Globus pallidus (tissue), 1 donor: ENCODE data around the gene SLAMF9.

Experiments
- DNase-seq: peaks from one replicate; pipeline ENCODE4 v3.0.0-alpha.2; 2015; ENCODE audit warnings: low spot score

SLAMF9 gene

DNA sequence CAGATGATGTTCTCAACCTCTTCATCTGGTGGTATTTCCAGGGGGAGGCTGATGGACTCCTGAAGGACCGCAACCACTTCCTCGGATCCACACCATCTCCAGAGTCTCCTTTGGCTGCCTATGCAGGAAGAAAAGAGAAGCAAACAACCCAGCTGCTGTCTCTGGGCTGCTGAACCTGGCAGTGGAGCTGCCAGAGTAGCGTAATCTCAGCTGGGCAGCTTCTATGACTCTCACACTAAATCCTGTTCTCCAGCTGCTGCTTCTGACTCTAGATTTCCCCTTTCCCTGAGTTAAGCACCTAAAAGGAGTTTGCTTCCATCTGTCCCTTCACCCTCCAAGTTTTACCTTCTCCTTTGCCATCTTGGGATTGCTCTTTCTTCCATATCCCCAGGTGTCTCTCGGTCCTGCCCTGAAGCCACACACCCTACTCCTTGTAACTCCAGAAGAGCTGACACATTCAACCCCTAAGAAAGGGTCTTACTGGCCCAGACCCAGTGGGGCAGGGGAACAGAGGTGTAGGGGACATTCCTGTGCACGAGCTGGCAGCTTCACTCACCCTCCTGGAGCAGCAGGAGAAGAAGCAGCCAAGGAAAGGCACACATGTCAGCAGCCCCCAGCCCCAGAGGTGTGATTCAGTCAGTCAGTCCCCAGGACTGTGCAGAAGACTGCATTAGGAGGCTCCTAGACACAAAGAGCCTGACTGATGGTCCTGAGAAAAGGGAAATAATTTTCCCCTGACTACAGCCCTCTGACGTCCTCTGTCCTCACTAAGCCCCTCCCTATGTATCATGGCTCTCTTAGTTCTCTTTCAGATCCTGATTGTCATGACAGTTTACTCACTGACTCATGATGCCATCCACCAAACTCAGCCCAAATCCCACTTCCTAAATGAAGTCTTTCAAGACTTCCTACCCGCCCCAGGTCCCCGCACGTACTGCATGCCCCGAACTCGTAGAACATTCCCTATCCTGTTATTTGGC is at the start of gene SLAMF9:
Gene SLAMF9, minus strand, starts transcription at position 702 of the 980 bp plus-strand sequence. Its CDS starts 100 bp downstream, at position 602.
- DNase-seq: no peak

DNA sequence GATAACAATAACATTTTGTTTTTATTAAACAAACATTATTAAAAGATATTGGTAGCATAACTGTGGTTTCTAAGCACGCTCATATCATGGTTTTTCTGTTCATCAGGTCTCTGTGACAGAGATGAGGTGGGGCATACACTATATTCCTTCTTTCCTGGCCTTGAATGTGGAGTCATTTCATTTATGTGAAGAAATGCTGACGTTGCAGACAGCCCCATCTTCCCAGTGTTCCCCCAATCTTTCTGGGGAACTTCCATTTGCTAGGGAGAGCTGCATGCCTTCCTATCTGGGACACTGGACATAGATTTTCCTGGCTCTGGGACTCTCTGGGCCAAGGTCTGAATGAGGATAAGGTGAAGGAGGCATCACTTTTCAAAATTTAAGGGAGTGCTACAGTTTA is 47.4 kb upstream of the SLAMF9 start:
- no peak for DNase-seq

DNA sequence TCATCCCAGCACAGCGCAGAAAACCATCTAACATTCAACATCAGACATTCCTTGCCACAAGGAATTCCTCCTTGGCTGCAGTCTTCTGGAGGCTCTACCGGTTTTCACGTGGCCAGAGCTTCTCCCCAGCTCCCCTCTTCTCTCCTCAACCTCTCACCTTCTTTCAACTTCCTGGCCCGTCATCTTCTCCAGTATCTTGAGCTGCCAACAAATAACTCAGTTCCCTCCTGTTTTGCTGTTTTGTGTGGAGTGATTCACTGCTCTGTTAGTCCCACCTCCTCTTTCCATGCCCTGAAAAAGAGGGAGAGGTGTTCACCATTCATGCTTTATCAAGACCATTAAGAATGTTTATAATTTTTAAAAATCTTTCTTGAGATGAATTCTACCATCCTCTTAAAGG is 45.2 kb upstream of the SLAMF9 start:
- no peak for DNase-seq

DNA sequence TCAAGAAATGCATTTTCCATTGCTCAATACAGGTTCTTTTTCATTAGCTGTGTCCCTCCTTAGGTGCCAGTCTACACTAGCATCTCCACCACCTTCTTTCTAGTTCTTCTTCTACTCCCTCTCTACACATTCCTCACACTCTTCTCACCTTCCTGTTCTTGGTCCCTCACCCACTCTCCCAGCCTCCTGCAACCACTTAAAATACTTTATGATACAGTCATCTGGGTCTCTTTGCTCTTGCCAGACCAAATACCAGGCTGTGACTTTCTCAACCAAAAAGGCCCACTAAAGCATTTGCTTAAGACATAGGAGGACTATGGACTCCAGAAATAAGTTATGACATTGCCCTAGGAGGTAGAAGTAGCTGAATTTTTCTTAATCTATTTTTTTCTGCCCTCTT is 42.6 kb upstream of the SLAMF9 start:
- no peak for DNase-seq

DNA sequence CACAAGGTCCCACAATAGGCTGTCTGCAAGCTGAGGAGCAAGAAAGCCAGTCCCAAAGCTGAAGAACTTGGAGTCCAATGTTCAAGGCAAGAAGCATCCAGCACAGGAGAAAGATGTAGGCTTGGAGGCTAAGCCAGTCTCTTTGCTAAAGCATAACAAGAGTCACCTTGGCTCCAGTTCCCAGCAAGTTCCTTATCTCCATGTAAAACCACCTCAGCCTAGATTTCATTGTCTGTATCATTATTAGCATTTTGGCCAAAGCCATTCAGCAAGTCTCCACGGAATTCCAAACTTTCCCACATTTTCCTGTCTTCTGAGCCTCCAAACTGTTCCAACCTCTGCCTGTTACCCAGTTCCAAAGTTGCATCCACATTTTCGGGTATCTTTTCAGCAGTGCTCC is 40.9 kb upstream of the SLAMF9 start:
- no peak for DNase-seq

DNA sequence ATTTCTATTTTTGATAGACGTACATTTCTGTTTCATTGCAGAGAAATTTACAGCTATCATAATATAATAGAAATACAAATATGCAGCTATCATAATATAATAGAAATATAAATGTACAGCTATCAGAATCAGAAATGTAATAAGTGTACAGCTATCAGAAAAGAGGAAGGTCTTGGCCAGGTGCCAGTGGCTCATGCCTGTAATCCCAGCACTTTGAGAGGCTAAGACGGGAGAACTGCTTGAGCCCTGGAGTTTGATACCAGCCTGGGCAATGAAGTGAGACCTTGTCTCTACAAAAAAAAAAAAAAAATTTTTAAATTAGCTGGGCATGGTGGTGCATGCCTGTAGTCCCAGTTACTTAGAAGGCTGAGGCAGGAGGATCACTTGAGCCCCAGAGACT is 39.9 kb upstream of the SLAMF9 start:
- DNase-seq: no peak

DNA sequence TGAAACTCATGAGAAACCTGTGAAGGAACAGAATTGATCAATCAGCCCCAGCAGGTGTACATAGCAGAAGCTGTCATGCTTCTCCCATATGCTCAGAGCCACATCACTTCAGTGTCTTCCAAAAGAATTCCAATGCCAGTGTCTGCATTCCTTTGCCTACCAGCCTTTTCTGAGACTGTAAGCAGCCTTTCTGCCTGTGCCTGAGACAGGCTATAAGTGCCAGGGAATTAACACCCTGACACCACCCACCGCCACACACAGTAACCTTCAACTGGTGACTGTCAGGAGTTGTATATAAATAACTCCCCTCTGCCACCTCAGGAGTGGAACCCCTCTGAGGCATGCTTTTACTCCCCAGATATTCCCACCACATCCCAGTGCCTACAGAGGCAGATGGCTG is 38.1 kb upstream of the SLAMF9 start:
- no peak for DNase-seq

DNA sequence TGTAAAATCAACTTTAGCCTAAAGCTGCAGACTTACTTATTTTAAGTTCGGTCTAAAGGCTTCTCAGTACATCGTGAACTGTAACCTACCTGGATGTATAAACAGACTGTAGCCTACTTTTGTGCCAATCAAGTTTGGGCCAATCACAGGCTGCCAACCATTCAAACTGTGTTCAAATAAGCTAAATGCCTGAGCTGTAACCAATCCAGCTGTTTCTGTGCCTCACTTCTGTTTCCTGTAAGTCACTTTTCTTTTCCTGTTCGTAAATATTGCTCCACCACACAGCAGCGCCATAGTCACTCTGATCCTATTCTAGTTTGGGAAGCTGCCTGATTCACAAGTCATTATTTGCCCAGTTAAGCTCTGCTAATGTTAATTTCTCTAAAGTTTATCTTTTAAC is 37.5 kb upstream of the SLAMF9 start:
- no peak for DNase-seq

DNA sequence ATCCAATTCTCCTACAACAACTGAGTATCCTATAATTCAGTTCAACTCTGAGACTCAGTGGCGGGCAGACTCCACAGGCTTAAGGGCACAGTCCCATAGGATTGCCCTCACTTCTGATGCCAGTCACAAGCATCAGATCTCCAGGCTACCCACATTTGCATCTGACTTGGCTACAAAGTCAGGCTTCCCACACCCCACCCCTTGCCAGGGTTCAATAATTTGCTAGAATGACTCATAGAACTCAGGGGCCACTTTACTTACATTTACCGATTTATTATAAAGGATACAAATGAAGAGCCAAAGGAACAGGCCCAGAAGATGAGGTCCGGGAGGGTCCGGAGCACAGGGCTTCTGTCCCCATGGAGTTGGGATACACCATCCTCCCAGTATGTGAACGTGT is 36.0 kb upstream of the SLAMF9 start:
- DNase-seq: no peak

DNA sequence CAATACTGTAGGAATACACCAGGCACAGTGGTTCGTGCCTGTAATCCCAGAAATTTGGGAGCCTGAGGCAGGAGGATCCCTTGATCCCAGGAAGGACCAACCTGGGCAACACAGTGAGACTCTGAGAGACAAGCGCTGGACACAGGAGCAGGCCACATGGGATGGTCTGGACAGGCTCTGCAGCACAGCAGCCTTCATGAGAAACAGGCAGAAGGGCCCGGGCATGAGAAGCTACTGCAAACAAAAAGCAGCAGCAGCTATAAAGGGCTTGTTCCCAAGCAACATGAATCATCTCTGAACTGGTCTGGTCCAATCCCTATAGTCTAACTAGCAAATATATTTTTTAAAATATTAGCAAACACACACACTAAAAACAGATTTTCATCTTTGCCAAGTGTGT is 35.5 kb upstream of the SLAMF9 start:
- no peak for DNase-seq

DNA sequence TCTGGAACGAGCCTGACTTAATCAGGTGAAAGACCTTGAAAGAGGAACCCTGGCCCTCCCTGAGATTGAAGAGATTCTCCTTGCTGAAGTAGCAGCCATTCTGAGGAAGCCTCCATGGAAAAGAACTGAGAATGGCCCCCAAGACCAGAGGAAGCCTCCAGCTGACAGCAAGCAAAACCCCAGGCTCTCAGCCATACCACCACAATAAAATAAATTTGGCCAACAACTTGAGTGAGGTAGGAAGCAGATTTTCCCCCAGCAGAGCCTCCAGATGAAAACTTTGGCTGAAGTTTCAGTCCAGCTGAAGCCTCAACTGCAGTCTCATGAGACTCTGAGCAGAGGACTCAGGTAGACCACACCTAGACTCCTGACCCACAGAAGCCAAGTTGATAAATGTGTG is 34.0 kb upstream of the SLAMF9 start:
- no peak for DNase-seq

DNA sequence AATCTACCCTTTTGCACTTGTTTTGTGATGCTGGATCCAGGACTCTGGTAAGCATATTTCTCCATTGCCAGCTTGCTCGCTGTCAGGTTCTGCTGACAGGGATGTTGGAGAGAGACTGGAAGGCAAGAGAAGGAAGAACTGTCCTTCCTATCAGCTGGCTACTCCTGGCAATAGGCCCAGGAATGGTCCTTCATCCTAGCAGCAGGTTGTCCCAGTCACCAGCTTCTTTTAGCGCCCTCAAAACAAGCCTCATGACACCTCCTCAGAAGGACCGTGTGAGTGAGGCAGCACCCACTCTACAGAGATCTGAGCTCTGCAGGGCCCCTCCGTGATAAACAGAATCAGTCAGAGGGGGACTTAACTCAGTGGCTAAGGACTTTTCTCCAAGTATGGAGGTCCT is 33.1 kb upstream of the SLAMF9 start:
- DNase-seq: no peak

DNA sequence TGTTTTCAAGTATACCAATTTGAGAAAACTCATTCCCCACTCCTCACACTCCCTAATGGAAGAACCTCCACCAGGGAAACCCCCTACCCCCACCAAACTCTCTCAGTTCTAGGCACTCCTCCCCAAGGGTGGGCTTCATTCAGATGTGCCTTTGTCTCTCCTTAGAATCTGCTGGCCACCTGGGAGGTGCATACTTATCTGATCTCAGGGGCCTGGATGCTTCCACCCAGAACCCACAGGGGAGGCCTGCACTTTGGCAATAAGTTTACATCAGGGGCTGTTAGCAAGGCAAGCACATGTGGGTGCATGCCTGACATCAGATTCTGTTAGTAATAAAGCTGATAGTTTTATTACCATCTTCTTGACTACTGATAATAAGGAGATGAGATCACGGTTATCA is 32.5 kb upstream of the SLAMF9 start:
- no peak for DNase-seq

DNA sequence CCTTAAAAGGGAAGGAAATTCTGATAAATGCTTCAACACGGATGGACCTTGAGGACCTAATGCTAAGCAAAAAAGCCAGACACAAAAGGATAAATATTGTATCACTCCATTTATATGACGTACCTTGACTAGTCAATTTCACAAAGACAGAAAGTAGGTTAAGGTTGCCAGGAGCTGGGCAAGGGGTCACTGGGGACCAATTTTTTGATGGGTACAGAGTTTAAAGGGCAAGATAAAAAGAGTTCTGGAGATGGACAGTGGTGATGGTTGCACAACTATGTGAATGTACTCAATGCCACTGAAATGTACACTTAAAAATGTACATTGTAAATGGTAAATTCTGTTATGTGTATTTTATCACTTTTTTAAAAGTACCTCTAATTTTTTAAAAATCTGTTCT is 32.1 kb upstream of the SLAMF9 start:
- DNase-seq: no peak

DNA sequence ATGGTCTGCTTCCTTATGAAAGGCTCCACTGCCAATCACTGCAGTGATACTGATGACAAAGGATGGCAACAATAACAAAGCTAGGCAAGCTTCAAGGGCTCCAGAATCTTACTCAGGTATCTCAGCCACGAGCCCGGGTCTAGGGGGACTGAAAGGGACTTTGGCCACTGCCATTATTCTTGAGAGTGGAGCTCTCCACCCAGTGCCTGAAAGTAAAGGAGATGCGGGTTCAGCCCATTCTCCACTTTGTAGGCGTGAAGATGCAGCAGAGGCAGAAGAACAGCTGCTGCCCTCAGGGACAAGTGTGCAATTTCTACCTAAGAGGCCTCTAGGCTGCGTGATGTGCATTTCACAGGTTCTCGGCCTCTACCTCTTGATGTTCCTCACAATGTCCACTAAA is 31.4 kb upstream of the SLAMF9 start:
- no peak for DNase-seq

DNA sequence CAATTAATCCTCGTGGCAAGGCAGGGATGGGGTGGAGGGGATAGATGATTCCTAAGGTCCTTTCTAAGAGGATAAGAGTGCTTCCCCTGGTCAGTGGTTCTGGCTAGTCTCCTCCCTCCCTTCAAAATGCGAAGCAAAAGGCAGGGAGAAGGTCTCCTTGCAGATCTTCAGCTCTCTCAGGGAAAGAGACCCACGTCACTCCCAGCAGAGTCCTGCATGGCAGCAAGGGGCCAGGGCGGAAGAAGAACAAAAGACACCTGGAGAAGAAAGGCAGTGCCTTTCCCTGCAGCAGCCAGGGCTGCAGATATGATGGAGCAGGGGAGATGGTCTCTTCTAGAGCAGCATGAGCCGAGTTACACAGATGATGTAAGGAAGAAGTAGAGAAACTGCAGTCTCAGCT is 29.6 kb upstream of the SLAMF9 start:
- DNase-seq: no peak

DNA sequence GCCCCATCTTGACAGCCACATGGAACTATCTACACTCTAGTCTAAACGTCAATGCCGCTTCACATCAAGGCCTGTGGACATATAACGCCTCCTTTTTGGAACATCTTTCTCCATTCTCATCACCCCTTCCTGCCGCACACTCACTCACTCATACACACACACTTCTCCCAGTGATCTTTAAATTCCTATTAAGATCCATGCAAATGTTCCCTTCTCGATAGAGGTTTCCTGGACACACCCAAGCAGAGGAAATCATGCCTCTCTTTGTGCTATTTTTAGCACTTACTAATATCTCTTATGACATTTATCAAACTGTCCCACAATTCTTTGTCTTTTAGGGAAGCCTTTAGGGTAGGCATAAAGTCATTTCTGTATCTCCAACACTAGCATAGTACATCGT is 28.2 kb upstream of the SLAMF9 start:
- no peak for DNase-seq

DNA sequence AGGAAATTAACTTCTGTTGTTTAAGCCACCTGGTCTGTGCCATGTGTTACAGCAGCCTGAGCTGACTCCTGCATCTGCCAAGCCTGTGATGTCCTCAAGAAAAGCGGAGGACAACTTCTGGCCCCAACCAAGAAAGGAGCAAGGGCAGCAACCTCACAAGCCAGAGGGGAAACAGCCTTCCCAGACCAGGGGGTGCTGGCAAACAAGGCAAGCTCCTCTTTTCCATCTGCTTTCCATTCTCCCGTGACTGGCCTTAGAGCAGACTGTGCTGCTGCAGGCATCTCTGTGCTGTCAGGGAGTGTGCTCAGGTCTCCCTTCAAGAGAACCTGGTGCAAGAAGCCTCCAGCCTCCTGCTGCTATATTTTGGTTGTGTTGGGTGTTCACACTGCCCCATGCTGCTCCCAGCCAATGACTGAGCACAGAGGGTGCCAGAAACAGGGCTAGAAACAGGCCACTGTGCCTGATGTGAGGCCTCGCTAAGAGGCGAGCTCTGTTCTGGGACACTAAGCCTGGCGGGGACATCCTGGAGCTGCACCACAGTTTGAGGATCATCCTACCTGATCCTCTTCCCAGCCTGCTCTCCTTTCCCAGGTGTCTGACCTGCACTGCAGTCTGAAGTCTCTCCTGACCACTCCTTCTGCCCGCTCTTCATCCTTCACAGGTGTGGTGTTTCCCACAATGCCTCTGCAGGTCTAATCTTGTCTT is 27.5 kb upstream of the SLAMF9 start:
- no peak for DNase-seq

DNA sequence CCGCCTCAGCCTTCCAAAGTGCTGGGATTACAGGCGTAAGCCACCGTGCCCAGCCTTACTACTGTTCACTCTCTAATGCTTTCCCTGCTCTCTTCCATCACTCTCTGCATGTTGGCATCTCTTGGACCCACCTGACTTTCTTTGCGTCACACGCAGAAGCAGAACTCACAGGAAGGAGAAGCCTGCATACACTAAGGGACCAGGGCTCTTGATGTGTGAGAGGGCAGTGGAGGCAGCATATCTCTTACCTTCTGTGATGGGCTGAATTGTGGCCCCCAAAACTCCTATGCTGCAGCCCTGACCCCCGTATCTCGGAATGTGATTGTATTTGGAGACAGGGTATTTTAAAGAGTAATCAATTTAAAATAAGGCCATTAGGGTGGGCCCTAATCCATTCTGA is 26.7 kb upstream of the SLAMF9 start:
- no peak for DNase-seq

DNA sequence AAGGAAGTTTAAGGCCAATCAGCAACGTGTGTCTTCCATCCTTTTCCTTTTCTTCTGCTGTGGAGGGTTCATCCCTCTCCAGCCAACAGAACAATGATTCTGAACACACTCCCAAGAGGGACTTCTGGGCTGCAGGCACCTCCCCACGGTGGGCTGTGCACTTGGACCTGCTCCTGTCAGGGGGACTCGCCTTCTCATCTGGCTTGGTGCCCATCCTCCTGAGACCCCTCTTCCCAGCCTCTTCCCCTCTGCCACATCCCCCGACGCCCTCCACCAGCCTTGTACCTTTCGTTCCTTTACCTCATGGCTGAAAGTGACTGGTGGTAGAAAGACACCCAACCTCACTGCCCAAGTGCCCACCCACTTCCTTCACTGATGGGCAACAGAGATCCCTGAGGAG is 26.0 kb upstream of the SLAMF9 start:
- no peak for DNase-seq

DNA sequence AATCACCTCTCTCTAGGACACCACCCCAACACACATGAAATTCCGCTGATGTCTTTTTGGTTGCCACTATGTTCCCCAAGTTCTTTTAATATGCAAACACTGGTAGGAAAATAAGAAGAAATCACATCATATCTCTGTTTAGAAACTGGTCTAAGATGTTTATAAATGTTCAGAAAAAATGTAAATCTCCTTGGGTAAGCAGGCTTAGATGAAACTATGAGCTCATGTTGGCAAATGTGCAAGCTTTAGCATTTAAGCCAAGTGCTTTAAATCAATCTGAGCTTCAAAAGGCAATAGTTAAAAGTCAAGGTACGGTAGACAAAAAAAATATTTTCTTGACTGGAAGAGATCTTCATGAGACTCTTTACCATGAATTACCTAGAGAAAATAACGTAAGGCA is 25.2 kb upstream of the SLAMF9 start:
- DNase-seq: no peak

DNA sequence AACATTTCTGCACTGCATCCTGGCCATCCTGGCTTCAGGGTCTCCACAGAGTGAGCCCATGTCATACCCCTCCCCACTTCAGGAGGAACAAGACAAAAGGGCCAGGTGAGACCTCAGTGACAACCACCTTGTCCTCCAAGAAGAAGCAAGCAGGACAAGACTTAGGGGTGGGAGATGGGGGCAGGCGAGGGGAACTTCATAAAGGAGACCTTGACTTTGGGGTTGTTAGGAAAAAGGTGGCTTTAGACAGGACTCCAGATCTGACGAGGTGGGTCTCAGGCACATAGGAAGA is 24.0 kb upstream of the SLAMF9 start:
- DNase-seq: no peak

DNA sequence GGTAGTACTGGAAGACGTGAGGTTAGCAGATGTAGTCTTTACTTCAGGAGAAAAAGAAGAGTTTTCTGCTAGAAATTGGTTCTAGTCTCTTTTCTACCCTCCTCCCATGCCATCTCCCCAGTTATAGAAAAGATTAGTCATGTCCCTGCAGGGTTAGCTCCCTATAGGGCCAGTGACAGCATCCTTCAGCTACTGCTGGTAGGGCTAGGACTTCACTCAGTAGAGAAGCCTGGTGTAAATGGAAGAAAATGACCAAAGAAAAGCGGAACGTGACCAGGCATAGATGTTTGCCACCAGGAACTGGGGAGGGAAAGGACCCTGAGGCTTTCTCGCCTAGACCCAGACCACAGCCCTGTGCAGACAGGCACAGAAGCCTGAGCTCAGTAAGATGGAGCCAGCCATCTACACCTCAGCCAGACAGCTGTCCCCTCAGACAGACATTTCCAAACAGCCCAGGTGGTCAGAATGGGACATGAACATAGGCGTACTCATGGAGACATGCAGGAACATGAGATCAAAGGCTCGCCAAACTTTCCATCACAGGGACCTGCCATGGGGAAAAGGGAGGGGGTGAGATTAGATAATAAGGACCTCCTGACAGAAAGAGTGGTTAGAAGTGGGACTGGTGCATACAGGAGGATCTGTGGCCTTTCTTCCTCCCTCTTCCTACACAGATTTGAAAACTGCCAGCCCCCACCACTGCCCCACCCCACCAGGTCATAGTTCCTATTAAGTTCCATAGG is 23.5 kb upstream of the SLAMF9 start:
- DNase-seq: no peak
